HG03064 (cell line): ENCODE data around the gene ZFYVE21.

ENCODE experiments used
- ATAC-seq: cut with Tn5 transposase; IDR thresholded peaks from one replicate; pipeline ENCODE4 v1.9.1; 2021; ENCODE audit warnings: low read depth; ENCODE audit not compliant: unreplicated experiment

ZFYVE21 gene

DNA sequence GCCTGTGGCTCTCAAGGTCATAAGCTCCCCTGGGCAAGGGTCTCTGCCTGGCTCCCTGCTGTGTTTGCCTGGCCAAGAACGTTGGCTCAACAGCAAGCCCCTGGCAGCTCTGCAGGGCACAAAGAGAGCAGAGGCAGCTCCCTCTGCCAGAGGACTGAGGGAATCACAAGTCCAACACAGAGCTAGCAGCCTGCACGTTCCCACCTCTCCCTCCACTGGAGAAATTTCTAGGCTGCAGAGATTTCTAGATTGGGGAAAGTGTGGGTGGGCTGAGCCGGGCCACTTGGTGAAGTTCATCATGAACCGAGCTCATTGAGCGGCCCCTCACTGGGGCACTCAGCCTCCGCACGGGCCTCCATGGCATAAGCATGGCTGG is 19.8 kb downstream of the ZFYVE21 start:
- ATAC-seq, result no peak

DNA sequence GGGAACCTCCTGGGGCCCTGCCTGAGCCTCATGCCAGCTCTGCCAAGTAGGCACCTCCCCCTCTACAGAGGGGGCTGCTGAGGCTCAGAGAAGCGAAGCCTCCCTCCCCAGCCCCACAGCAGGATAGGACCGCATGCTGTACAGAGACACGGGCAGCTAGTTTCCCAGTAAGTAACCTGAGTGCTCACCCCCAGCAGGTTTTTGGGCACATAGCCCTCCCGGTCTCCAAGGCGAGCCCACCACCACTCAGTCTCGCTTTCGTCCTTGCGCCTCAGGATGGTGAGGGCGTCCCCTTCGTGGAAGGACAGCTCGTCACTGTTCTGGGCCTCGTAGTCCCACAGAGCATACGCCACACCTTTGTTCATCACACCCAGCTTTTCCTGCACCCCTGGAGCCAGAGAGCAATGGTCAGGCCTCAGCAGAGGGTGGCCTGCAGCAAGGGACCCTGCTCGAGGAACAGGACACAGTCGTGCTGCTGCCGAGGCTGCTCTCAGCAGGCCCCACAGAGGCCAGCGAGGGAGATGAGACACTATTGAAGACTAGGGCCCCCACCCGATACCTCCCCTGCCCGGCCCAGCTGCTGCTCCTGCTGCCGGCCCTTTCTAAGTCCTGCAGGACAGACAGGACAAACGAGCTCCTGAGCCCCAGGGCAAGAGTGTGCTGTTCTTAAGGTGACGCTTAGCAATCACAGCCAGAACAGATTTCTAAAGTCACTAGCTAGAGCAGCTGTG is 20.4 kb downstream of the ZFYVE21 start:
- no peak for ATAC-seq

DNA sequence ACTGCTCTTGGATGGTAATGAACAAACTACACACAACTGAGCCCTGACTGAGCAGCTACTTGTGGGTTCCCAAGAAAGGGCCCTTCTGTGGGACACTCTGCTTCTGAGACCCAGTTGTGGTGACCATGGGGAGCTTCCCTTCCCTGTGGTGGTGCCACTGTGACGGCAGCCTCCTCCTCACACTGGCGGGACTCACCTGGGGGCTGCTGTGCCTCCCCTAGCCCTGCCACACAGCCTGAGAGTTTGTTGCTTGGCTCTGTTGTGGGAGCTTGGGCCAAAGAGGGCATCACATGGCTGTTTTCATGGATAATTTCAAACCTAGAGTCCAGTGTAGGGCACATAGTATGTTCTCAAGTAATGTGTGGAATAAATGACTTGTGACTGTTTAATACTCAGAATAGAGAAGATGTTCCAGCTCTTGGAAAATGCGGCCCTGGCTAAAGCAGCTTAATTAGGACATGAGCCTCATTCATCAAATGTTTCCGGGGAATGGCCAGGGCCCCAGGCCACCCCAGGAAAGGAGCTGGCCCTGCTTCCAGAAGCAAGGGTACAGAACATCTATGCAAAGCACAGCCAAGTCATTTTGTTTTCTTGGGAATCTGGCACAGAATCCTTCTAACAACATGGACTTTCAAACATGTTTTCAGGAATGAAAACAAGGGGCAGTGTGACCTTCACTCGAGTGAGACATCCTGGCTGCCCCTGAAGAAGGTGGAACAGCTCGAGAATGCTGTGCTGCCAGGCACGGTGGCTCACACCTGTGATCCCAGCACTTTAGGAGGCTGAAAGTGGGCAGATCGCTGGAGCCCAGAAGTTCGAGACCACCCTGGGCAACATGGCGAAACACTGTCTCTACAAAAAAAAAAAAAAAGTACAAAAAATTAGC is 21.2 kb downstream of the ZFYVE21 start:
- ATAC-seq, result no peak

DNA sequence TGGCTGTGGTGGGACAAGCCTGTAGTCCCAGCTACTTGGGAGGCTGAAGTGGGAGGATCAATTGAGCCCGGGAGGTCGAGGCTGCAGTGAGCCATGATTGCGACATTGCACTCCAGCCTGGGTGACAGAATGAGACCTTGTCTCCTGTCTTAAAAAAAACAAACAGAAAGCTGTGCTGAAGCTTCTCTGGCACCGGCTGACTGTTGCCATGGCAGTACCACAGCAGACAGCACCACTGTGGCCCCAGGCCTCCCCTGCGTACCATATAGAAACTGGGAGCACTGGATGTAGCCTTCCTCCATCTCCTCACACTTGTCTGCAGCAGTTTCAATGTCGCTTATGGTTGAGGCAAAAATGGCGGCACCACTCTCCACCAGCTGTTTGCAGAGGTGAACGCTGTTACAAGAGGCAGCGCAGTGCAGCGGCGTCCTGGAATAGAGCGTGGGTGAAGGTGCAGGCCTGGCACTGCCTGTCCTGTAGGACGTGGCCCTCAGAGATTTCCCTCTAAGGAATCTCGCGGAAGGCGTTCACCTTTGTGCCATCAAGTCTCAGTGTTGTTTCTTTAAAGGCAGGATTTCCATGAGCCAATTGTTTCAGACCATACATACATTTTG is 21.9 kb downstream of the ZFYVE21 start:
- ATAC-seq, result no peak

DNA sequence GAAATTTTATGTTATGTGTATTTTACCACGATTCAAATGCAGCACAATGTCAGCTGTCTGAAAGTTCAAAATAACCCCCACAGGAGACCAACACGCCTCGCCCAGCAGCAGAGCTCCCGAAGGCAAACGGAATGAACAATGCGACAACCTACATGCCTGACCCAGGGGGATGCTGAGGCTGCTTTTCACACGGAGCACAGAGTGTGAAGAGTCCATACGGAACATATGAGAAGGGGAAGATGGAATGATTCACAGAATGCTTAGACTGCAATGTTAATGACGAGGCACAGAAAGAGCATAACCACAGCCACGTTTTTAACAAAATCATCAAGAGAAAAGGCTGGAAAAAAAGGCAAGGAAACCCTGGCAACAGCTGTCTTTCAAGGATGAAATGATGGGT is 22.6 kb downstream of the ZFYVE21 start:
- no peak for ATAC-seq

DNA sequence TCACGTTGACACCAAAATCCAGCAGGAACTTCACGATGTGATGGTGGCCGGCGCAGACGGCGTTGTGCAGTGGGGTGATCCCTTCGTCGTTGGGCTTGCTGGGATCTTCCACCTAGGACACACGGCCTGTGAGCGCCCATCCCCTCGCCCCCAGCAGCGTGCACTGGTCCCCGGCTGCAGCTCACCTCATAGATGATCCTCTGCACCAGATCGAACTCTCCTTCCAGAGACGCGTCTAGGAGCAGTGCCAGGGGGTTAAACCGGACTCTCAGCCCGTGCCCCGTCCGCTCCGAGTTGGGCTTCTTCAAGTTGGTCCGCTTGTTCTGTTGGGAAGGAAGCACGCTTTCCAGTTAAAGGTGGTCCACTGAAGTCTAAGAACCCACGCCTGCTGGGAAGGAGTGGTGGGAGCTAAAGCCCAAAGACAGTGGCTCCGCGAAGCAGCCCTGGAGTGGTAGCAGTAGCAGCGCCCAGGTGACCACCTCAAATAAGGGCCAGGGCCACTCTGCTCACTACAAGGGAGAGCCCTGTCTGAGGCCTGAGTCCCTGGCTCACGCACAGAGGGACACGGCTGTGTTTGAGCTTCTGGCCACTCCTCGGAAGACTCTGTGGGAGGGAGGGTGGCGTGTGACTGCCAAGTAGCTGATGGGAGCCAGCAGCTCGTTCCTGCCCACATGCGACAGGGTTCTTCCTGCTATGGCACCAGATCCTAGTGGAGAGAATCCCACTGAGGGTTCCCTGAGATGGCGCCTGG is 23.3 kb downstream of the ZFYVE21 start:
- no peak for ATAC-seq

DNA sequence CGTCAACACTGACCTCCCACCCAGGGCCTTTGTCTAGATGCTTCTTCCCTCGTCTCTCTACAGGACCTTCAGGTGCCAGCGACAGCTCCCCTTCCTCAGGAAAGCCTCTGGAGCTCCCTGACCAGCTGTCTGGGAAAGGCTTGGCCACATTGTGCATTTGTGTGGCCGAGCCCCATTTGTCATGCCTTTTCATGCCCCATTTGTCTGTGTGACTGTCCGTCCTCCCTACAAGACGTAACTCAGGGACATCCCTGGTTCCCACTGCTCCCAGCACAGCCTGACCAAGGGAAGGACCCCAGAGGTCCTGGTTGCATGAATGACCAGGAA is 23.8 kb downstream of the ZFYVE21 start:
- ATAC-seq, result no peak

DNA sequence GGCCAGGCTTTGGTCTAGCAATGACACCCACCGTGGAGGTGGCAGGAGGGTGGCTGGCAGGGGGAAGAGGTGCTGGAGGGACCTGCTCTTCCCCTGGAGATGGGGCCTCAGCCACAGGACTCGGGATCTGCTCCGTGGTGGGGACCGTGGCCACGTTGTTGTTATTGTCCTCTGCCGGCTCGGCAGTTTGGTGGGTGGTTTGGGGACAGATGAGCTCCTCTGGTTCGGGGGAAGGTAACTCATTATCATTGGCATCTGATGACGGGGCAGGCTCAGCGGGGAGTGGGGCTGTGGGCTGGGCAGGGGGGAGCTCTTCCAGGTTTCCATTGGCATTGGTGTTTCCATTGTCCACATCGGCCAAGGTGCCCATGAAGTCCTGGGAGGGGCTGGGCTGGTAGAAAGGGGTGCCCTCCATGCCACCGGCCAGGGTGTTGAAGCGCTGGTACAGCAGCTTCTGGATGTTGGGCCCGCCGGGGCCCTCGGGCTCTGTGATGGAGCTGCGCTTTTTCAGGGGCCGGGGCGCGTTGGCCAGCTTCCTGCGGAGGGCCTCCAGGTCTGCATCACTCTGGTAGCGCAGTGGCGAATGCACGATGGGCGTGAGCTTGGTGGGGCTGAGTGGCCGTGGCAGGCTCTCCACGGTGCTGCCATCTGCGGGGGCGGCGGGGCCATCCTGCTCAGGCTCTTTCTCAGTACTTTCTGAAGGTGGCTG is 24.3 kb downstream of the ZFYVE21 start:
- no peak for ATAC-seq

DNA sequence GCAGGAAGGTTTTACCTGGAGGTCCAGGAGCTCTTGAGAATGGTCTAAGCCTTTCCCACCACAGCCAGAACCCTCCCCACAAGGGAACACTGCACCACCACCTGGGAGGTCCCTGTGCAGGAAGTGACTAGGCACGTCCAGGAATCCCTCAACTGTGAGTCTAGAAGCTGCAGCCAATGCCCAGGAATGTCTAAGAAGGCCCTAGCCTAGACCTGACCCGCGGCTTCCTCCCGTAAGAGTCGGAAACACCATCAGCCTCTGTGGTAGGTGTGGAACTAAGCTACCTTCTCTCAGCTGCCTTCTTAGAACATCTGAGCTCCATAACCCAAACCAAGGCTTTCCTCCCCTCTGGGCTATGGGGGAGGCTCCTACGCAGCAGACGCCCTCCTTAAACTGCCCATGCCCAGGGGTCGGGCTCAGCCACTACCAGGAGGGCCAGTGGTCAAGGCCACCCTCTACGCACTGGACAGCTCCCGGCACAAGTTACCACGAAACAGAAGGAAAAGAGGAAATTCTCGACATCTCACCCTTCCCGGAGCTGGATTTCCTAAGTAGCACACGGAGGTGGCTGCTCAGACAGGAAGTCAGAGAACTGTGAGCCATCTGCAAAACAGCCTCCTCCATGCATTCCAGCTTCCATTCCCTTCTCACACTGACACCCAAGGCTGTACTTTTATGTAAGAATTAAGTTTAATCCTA is 25.5 kb downstream of the ZFYVE21 start:
- ATAC-seq, result no peak

DNA sequence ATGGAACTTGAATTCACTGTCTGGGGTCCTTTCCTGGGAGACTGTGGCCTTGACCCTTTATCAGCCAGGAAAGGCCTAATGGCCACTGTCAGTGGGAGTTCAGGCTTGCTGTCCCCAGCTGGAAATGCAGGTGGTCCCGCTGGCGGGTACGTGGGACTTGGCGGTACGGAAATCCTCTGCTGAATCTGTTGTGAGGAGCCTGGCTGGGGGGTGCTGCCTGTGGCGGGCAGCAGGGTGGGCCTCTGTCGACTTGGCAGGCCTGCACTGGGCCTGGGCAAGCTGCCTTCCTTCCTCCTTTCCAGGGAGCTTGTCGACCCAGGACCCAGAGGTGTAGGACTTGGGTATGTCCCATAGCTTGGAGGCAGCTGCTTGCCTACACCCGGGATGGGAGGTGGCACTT is 26.3 kb downstream of the ZFYVE21 start:
- no peak for ATAC-seq

DNA sequence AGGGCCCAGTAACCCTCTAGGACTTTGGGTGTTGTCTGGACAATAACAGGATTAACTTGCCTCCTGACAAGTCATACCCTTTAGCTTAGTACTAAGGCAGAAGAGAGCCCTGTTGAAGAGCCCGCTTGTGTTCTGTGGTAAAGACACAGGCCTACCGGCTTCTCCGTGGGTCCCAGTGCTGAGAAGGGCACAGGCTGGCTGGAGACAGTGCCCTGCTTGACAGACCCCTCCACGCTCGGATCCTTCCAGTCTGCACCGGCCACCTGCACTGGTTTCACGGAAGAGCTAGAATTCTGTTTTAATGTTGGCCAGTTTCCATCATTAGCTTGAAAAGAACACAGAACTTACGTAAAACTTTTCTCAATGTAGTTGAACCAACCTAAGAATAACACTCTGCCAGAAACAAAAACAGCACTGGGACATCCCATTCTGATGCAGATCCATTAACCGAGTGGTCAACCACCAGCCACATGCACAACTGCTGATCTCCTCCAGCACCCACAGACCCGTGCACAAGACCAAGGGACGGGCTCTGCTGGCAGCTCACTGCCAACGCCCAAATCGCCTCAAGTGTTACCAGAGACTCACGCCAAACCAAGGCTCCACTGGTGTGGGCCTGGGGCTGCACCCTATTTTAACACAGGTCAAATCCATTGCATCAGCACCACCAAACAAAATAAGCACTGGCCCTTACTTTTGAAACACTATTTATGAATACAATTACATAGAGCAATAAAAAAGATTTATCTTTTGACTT is 27.1 kb downstream of the ZFYVE21 start:
- ATAC-seq, result no peak

DNA sequence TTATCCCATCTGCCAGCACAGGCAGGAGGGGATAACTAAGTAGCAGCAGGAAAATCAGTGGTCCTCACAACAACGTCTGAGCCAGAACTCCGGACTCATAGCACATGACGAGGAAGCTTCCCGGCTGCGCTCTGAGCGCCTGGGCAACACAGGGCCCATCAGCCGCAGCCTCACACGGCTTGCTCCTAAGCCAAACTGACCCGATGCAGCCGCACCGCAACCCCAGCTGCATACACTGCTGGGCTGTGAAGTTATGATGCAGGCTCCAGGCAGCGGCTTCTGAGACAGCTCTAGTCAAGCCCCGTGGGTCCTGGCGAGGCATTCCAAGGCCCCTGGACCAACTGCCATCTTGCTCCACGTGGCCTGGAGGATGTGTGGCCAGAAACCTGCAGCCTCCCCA is 28.1 kb downstream of the ZFYVE21 start:
- ATAC-seq, result no peak

DNA sequence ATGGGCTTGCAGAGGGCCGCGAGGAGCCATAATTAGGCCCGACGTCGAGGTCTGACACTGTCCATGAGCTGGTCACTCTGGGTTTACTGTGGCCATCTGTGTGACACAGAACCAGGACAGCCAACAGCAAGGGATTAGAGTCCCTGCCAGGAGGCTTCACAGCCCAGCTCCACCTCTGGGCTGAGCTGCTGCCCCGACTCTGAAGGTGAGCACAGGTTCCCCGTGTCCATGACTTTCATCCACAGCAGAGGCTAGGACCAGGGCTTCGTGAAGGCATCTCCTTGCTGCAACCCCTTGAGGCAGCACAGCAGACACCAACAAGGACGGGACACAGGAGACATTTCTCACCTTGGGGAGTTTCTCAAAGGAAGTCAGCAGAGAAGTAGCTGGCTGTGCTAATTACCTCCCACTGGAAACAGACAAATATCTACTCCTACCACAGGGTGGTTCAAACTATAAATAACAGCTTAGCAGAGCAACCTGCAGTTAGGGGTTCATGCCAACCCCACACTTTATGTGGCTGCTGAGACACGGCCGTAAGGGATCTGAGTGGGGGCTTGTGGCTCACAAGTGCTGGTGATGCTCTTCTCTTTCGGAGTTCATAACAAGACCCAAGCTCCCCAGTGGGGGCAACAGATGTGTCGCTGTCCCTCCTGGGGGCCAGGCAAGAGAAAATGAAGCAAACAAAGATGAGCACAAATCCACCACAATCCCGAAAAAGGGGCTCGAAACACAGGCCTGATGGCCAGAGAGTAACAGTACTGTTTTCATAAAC is 29.2 kb downstream of the ZFYVE21 start:
- no peak for ATAC-seq

DNA sequence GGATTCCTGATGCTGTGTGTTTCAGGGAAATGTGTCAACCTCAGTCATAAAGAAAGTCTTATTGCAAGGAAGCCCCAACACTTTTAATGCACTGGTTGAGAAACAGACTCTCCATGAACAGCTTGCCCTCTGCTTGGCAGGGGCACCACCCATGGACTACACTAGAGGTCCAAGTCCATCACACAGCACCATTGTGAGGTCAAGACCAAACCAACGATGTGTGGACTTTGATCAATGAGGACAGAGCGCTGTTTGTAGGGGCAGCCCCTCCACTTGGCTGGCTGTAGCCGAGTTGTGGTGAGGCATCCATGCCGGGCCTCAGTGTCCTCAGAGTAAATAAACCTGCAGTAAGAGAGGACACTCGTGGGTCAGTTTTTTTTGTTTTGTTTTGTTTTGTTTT is 29.8 kb downstream of the ZFYVE21 start:
- ATAC-seq, result no peak

DNA sequence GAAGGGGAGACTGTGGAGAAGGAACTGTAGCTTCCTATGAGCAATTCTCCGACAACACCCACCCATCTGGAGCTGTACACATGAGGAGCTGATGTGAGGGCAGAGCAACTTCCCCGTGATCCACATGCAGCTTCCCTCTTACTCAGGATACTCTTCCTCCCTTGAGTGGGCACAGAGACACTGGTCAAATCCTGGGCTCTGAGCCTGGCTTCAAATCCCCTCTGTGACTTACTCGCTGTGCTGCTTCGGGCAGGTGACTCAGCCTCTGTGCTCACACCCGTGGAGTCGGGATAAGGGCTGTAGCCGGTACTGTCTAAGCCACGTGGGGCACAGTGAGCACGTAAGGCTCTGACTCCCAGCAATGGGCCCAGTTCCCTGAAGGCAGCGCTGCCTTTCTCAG is 31.1 kb downstream of the ZFYVE21 start:
- ATAC-seq, result no peak

DNA sequence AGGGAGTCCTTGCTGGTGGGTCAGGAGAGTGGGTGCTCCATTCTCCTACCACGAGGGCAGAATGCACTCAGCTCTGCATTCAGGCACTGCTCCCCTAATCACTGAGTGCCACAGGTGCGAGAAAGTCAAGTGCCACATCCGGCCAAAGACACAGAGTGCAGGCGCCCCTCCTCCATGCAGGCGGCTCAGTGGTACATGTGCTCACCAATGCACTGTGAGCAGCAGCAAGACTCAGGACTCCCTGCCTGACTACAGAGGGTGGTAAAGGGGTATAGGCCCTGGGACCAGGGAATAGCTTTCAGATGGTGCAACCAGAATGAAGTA is 32.9 kb downstream of the ZFYVE21 start:
- no peak for ATAC-seq

DNA sequence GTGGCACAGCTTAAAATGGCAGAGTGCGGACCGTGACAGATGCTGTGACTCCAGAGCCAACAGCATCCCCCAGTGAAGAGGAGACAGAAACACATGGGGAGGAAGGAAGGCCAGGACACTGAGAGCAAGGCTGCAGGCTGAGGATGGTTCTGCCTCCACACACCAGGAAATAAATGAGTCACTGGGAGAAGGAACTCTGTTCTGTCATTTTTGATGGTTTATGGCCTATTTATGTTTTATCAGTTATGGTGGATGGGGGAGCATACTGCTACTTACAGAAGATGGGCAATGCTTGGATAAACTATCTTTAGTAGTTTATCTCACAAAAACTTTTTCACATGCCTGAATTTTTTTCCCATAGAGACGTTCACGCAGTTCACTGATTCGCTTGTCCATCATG is 33.8 kb downstream of the ZFYVE21 start:
- no peak for ATAC-seq

DNA sequence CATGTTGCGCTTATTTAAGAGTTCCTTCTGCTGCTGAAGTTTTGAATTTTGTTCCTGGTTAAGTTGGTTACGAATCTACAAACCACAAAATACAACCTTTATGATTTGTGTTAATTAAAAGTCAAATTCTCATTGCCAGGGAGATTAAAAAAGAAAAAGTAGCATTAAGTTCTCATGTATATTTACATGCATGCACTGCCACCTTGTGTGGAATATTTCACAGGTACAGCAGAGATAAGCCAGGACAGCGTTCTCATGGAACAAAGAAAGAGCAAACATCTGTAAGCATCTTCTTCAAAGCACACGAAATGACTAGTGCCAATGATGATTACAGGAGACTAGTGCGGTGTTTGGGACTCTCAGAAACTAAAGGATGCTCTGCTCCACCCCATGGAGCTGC is 34.2 kb downstream of the ZFYVE21 start:
- no peak for ATAC-seq

DNA sequence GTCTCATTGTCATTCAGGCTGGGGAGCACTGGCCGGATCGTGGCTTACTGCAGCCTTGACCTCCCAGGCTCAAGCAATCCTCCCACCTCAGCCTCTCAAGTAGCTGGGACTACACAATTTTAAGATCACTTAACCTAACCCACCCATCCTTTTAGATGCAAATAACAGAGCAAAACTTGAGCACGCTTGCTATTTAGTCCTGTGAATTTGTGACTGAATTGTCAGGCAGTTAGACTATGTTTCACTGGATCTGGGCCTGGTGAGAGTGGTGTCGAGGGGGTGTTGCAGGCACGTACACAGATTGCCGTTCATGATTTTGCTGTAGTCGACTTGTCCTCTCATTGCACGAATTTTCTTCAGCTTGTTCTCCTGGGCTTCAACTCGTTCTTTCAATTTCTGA is 38.2 kb downstream of the ZFYVE21 start:
- no peak for ATAC-seq
